HL-60 (cell line): ENCODE measurements around the gene FMNL2.

ENCODE experiments used
- GABPA ChIP-seq: IDR thresholded peaks from 2 replicates; pipeline ENCODE4 v1.6.1; 2012; ENCODE audit warnings: low read depth
- TF ChIP-seq, protein P1 (sequence below): IDR thresholded peaks from one replicate; pipeline ENCODE4 v1.5.1; 2011; ENCODE audit warnings: low read length, control low read depth, inconsistent platforms; ENCODE audit not compliant: insufficient read depth

DNA sequence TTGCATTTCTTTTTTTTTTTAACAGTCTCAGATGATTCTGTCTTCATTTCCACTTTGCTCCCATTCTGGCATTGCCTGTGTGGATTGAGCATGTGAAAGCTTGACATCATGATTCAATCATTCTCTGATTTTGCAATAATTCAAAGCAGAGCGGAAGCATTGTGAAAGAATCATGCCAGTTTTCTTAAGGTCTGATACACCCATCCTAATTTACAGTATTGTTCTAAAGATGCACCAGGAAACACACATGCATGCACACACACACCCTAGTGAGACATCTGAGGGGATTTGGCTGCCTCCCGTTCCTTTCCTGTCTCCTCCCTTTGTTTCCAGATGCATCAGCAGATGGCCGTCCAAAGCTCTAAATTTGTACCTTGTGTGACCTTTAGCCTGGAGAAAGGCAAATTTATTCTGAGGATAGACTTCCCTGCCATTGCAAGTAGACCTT, 97.3 kb downstream of the FMNL2 start:
- TF ChIP-seq, protein P1, sequence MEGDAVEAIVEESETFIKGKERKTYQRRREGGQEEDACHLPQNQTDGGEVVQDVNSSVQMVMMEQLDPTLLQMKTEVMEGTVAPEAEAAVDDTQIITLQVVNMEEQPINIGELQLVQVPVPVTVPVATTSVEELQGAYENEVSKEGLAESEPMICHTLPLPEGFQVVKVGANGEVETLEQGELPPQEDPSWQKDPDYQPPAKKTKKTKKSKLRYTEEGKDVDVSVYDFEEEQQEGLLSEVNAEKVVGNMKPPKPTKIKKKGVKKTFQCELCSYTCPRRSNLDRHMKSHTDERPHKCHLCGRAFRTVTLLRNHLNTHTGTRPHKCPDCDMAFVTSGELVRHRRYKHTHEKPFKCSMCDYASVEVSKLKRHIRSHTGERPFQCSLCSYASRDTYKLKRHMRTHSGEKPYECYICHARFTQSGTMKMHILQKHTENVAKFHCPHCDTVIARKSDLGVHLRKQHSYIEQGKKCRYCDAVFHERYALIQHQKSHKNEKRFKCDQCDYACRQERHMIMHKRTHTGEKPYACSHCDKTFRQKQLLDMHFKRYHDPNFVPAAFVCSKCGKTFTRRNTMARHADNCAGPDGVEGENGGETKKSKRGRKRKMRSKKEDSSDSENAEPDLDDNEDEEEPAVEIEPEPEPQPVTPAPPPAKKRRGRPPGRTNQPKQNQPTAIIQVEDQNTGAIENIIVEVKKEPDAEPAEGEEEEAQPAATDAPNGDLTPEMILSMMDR, result no peak
- TF ChIP-seq GABPA, result no peak
